Neural cell (in vitro differentiated cells): Measurements from ENCODE around the gene TSR3.

Source experiments
- EP300 ChIP-seq: fragments of 450-650 bp; conservative IDR thresholded peaks from 2 replicates; pipeline ENCODE4 v1.6.1; 2014; ENCODE audit warnings: antibody characterized with exemption, mild to moderate bottlenecking, moderate library complexity; ENCODE audit not compliant: poor library complexity, severe bottlenecking
- EZH2 ChIP-seq: fragments of 200-600, 300-800 bp; shearing (Covaris generic), sonication (generic); IDR thresholded peaks from 2 replicates; pipeline ENCODE4 v1.6.1; 2014; ENCODE audit warnings: antibody characterized with exemption, low read length, borderline replicate concordance, mild to moderate bottlenecking; ENCODE audit not compliant: insufficient read depth, poor library complexity, severe bottlenecking
- MXI1 ChIP-seq: fragments of 450-650 bp; conservative IDR thresholded peaks from 2 replicates; pipeline ENCODE4 v1.6.1; 2014; ENCODE audit warnings: antibody characterized with exemption, mild to moderate bottlenecking; ENCODE audit not compliant: poor library complexity, severe bottlenecking
- RAD21 ChIP-seq: fragments of 450-650 bp; conservative IDR thresholded peaks from 2 replicates; pipeline ENCODE4 v1.6.1; 2014; ENCODE audit warnings: antibody characterized with exemption, mild to moderate bottlenecking, moderate library complexity
- REST ChIP-seq: IDR thresholded peaks from 2 replicates; pipeline ENCODE4 v1.6.1; 2012; ENCODE audit warnings: borderline replicate concordance
- SMC3 ChIP-seq: fragments of 450-650 bp; conservative IDR thresholded peaks from 2 replicates; pipeline ENCODE4 v1.6.1; 2014; ENCODE audit warnings: antibody characterized with exemption, mild to moderate bottlenecking, moderate library complexity; ENCODE audit not compliant: poor library complexity
- TAF1 ChIP-seq: IDR thresholded peaks from 2 replicates; pipeline ENCODE4 v1.6.1; 2012; ENCODE audit warnings: low read depth
- TF ChIP-seq, protein P1 (sequence below): fragments of 450-650 bp; IDR thresholded peaks from 2 replicates; pipeline ENCODE4 v1.5.1; 2014; ENCODE audit warnings: antibody characterized with exemption, mild to moderate bottlenecking, moderate library complexity; ENCODE audit not compliant: poor library complexity, severe bottlenecking

DNA sequence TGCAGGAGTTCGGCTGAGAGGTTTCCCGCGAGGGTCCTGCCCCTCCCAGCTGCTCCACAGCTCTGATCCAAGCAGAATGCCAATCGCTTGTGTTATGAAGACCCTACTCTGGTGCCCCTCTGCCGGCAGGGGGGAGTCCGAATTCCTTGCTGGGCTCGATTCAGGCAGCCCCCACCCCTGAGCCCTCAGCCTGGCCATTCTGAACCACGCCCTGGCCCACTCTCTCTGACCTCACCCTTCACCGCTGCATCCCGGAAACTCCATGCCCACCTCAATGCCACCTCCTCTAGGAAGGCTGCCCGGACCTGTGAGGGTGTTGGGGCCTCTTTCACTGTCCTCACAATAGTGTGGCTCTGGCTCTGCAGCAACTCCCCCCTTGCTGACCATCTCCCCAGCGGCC is 50.1 kb downstream of the TSR3 start:
- no peak for TF ChIP-seq TAF1
- TF ChIP-seq, protein P1, sequence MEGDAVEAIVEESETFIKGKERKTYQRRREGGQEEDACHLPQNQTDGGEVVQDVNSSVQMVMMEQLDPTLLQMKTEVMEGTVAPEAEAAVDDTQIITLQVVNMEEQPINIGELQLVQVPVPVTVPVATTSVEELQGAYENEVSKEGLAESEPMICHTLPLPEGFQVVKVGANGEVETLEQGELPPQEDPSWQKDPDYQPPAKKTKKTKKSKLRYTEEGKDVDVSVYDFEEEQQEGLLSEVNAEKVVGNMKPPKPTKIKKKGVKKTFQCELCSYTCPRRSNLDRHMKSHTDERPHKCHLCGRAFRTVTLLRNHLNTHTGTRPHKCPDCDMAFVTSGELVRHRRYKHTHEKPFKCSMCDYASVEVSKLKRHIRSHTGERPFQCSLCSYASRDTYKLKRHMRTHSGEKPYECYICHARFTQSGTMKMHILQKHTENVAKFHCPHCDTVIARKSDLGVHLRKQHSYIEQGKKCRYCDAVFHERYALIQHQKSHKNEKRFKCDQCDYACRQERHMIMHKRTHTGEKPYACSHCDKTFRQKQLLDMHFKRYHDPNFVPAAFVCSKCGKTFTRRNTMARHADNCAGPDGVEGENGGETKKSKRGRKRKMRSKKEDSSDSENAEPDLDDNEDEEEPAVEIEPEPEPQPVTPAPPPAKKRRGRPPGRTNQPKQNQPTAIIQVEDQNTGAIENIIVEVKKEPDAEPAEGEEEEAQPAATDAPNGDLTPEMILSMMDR, result no peak
- TF ChIP-seq SMC3, result no peak
- no peak for TF ChIP-seq EP300
- TF ChIP-seq REST, result no peak
- no peak for TF ChIP-seq RAD21
- no peak for TF ChIP-seq MXI1
- TF ChIP-seq EZH2, result no peak
